Loucy (cell line): ENCODE results near the gene TMEM208.

Source experiments
- EZH2phosphoT487 ChIP-seq: fragments of 200-600 bp; IDR thresholded peaks from 2 replicates; pipeline ENCODE4 v1.6.1; 2018; ENCODE audit warnings: antibody characterized with exemption, mild to moderate bottlenecking, moderate library complexity, borderline replicate concordance
- TF ChIP-seq, protein P1 (sequence below): fragments of 200-600 bp; sonication (generic); conservative IDR thresholded peaks from 2 replicates; pipeline ENCODE4 v1.5.1; 2014; ENCODE audit warnings: mild to moderate bottlenecking, antibody characterized with exemption, low read length

DNA sequence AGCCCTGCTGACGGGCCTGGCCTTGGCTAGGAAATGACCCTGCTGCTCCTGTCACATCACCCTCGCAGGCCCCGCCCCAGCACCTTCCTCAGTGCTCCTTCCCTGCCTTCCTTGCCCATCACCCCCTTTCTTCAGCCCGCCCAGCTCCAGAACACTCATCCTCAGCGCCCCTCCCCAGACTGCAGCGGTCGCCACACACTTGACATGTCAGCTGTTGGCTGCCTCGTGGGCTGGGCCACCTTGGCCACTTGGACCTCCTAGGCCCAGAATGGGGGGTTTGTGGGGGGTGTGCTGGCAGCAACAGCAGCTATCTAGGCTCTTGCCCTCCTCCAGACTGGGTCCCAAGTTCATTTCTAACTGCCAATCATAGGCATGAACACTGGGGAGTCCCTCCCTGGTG is 17.4 kb upstream of the TMEM208 start:
- TF ChIP-seq, protein P1, sequence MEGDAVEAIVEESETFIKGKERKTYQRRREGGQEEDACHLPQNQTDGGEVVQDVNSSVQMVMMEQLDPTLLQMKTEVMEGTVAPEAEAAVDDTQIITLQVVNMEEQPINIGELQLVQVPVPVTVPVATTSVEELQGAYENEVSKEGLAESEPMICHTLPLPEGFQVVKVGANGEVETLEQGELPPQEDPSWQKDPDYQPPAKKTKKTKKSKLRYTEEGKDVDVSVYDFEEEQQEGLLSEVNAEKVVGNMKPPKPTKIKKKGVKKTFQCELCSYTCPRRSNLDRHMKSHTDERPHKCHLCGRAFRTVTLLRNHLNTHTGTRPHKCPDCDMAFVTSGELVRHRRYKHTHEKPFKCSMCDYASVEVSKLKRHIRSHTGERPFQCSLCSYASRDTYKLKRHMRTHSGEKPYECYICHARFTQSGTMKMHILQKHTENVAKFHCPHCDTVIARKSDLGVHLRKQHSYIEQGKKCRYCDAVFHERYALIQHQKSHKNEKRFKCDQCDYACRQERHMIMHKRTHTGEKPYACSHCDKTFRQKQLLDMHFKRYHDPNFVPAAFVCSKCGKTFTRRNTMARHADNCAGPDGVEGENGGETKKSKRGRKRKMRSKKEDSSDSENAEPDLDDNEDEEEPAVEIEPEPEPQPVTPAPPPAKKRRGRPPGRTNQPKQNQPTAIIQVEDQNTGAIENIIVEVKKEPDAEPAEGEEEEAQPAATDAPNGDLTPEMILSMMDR = no peak
- no peak for TF ChIP-seq EZH2phosphoT487
